DMS114 treated with DMSO at 0.1 percent for 48 hours (cell line): ENCODE results near the gene GRHL1.

Source experiments
- DNase-seq: peaks from one replicate; lab custom pipeline; 2025; ENCODE audit not compliant: unreplicated experiment; lab: John Stamatoyannopoulos, UW

Gene GRHL1

DNA sequence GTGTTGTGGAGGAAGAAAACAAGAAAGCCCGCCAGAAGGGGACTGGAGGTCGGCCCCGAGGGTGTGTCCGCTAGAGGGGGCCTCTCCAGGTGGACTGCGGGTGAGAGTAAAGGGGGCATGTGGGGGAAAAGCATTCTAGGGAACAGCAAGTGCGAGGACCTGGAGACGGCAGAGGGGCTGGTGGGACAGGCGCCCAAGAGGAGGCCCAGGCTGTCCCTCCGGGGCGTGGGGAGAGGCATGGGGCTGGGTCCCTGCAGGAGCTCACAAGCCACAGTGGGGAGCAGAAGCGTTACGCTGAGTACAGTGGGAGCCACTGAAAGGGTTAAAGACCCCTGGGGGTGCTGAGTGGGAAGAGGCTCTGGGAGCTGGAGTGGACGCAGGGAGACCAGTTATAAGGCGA lies 90.2 kb downstream of the GRHL1 start:
- DNase-seq = no peak

DNA sequence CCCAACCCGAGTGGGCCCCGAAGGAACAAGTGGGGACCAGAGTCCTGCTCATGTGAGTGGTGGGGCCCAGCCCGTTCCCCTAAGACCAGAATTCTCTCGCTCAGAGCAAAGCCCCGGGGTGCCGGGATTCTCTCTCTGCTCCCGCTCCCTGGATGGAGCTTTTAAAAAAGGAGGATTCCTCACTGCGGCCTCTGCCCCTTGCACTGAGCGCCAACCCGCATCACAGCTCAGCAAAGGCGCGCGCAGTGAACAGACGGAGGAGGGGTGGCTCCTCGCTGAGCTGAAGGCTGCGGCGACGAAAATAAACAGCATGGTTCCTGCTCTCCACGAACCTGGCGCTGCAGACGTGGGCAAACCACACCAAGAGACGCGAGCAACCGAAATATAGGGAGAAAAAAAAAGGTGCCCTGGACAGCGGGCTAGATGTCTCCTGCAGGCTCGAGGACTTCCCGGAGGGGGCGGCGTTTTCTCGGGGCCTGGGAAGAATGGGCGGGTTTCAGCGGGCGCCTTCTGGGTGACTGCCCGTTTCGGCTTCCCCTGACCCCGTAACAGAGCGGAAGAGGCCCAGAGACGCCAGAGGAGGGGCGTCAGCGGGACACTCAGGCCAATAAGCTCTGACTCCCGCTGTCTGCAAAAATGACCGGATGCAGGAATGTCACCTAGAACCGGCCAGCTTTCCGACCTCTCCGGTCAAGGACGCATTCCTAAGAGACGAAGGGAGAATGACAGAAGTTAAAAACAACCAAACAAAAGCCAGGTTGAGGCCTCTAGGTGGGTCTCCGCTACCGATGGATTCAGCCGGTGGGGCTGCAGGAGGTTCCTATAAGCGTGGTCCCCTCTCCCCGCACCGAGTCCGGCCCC lies 91.0 kb downstream of the GRHL1 start:
- DNase-seq = no peak

DNA sequence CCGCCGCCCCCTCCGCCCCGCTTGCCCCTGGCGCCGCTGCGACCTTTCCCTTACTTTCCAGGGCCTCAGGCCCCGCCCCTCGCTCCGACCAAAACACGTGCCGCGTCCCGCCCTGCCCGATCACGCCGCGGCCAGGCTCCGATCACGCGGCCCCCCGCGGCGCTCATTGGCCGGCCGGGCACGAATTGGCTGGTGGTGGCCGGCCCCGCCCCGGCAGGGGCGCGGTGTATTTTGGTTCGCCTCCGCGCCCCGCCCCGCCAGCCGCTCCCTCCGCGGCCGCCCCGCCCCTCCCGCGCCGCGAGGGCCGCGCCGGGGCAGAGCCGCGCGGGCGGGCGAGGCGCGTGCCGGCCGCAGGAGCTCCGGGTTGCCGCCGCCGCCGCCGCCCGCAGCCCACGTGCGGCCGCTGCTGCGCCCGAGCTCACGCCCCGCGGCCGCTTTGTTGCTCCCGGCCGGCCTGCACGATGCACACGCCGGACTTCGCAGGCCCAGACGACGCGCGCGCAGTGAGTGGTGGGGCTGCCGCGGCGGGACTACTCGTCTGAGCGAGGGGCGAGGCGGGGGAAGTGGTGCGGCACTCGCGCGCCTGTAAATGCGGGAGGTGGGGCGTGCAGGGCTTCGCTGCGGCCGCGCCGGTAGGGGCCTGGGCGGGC lies 91.9 kb downstream of the GRHL1 start, which contains the start of gene KLF11:
Gene KLF11 (plus strand): TSS at position 295 of the 650 bp plus-strand sequence. CDS start 167 bp downstream, at position 462.
- peak; percentile 68 for DNase-seq

GRCh38 chr2:10043906-10044601 lies 92.6 kb downstream of the GRHL1 start:
- DNase-seq = peak; percentile 61

- no peak for DNase-seq
Measured at GRCh38 chr2:10045561-10046355, 94.3 kb downstream of the GRHL1 start.

DNA sequence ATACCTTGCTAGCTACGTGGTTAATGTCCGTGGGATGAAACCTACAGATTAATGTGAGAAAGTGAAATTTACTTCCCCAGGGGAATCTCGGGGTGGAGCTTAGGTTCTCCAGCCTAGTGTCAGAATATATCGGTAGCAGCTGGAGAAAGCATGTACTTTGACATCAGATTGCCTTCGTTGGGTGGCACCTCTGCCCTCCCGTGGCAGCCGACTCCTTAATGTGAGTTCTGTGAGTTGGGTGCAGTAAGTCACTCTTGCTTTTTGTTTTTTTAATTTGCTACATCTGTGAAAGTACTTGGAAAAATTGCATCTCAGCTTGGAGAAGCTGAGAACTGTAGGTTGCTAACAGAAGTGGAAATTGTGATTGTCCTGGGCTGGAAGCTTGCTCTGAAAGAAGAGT lies 95.4 kb downstream of the GRHL1 start:
- DNase-seq = no peak

DNA sequence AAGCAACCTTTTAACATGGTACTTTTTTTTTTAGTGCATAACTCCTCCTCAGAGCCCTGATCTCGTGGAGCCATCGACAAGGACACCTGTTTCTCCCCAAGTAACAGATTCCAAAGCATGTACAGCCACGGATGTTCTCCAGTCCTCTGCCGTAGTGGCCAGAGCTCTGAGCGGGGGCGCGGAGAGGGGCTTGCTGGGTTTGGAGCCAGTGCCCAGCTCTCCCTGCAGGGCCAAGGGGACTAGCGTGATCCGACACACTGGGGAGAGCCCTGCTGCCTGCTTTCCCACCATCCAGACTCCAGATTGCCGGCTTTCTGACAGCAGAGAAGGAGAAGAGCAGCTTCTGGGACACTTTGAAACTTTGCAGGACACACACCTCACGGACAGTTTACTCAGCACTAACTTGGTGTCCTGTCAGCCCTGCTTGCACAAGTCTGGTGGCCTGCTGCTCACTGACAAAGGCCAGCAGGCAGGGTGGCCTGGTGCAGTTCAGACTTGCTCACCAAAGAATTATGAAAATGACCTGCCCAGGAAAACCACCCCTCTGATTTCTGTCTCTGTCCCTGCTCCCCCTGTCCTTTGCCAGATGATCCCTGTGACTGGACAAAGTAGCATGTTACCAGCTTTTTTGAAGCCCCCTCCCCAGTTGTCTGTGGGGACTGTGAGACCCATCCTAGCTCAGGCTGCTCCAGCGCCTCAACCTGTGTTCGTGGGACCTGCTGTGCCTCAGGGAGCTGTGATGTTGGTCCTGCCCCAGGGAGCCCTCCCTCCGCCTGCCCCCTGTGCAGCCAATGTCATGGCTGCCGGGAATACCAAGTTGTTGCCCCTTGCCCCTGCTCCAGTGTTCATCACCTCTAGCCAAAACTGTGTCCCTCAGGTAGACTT lies 96.4 kb downstream of the GRHL1 start:
- no peak for DNase-seq

DNA sequence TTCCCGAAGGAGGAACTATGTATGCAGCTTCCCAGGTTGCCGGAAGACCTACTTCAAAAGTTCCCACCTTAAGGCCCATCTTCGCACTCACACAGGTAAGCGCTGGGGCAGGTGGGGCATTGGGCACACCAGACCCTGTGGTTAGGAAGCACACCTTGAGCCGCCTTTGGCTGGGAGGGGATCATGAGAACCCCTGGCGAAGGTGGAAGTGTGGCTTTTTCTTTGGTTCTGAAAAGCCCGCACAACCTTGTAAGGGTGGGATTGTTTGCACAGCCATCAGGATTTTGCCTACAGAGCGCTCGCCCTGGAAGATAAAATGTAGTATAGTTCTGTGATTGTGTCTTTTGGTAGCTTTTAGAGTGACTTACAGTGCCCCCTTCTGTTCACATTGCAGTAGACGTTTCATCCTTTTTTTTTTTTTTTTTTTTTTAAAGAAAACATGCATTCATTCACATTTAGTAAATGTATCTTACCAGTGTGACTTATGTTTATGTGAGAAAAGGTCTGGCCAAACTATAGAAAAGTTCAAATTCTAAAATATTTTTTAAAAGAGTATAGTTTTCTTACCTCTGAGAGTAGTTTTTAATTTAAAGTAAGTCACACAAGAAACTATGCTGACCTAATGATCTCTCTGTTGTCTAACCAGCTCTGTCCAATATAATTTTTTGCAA lies 97.1 kb downstream of the GRHL1 start:
- peak; percentile 70 for DNase-seq
